Lower leg skin (tissue), 3 donors: ENCODE results near the gene INPP4B.

Source experiments
- POLR2A ChIP-seq, 2 donors: fragments of 450-650 bp; IDR thresholded peaks; one replicate each; pipeline ENCODE4 v1.6.1; 2016 to 2017; ENCODE audit warnings: antibody characterized with exemption in 2 of 2, mild to moderate bottlenecking in 1 of 2, moderate library complexity in 1 of 2
- TF ChIP-seq, protein P1 (sequence below), 3 donors: fragments of 450-650 bp; IDR thresholded peaks; one replicate each; pipeline ENCODE4 v1.5.1; 2016; ENCODE audit warnings: antibody characterized with exemption in 3 of 3, mild to moderate bottlenecking in 3 of 3, moderate library complexity in 2 of 3

DNA sequence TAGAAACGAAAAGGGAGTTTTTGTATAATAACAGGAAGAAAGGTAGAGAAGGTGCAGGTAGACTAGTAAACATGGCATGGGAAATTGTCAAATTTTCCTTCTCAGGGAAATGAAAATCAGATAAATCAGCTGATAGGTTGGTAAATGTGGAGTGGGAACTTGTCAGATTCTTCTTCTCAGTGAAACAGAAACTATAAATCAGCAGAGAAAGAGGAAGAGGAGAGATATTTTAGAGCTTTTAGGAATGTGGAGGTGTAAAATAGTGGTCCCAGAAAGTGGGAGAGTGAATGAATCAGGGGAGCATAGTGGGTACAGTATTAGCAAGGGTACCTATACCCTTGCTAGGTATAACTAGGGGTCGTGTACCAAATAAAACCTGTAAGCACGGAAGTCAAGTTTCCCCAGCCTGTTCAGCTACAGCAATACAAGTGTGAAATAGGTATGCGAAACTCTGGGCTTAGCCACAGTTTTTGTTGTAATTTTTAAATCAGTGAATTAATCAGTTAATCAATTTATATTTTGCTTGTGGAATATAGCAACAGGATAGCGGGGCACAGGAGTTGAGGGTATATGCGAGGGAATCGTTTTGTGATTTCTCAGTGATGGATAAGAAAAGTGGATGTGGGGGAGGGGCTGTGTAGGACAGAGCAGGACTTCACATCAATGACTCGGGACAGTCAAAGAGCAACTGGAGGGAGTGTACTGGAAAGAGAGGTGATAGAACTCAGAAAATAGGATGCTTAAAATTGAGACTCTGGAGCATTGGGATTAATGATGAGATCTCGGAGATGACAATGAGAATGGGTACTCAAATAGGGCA is 561.5 kb downstream of the INPP4B start:
- TF ChIP-seq, protein P1, sequence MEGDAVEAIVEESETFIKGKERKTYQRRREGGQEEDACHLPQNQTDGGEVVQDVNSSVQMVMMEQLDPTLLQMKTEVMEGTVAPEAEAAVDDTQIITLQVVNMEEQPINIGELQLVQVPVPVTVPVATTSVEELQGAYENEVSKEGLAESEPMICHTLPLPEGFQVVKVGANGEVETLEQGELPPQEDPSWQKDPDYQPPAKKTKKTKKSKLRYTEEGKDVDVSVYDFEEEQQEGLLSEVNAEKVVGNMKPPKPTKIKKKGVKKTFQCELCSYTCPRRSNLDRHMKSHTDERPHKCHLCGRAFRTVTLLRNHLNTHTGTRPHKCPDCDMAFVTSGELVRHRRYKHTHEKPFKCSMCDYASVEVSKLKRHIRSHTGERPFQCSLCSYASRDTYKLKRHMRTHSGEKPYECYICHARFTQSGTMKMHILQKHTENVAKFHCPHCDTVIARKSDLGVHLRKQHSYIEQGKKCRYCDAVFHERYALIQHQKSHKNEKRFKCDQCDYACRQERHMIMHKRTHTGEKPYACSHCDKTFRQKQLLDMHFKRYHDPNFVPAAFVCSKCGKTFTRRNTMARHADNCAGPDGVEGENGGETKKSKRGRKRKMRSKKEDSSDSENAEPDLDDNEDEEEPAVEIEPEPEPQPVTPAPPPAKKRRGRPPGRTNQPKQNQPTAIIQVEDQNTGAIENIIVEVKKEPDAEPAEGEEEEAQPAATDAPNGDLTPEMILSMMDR (IDR thresholded peaks at IDR 0.05) = no peak
- TF ChIP-seq POLR2A (IDR thresholded peaks at IDR 0.05) = no peak
